Glutamatergic neuron (in vitro differentiated cells): ENCODE results near the gene EPB41L5. TPM values are rescaled to one million over a fixed set of nuclear protein-coding genes. Genes with fewer than 3 reads are reported as not detected.
"Not testable (repeated sequence)": the region's sequence is repeated elsewhere in the genome, so short reads cannot be mapped to it uniquely, and the experiment has no call there.

Experiments
- DNase-seq: peaks from one replicate; pipeline ENCODE4 v3.0.0; 2022
- H3K27ac Mint-ChIP-seq: one replicate; pipeline ENCODE4 v1.8.0; 2020; ENCODE audit warnings: mild to moderate bottlenecking, mixed read lengths, inconsistent platforms; ENCODE audit not compliant: unreplicated experiment
- H3K27me3 Mint-ChIP-seq: one replicate; pipeline ENCODE4 v1.8.0; 2020; ENCODE audit warnings: mild to moderate bottlenecking, moderate library complexity, mixed read lengths, inconsistent platforms; ENCODE audit not compliant: unreplicated experiment
- H3K36me3 Mint-ChIP-seq: one replicate; pipeline ENCODE4 v1.8.0; 2020; ENCODE audit warnings: mild to moderate bottlenecking, mixed read lengths, inconsistent platforms; ENCODE audit not compliant: unreplicated experiment
- H3K4me1 Mint-ChIP-seq: one replicate; pipeline ENCODE4 v1.8.0; 2020; ENCODE audit warnings: mild to moderate bottlenecking, low read depth, mixed read lengths, inconsistent platforms; ENCODE audit not compliant: unreplicated experiment
- H3K4me3 Mint-ChIP-seq: one replicate; pipeline ENCODE4 v1.8.0; 2020; ENCODE audit warnings: mild to moderate bottlenecking, mixed read lengths, inconsistent platforms; ENCODE audit not compliant: unreplicated experiment
- H3K9me3 Mint-ChIP-seq: one replicate; pipeline ENCODE4 v1.8.0; 2020; ENCODE audit warnings: mild to moderate bottlenecking, moderate library complexity, mixed read lengths, inconsistent platforms; ENCODE audit not compliant: unreplicated experiment
- total RNA-seq: library from RNA; stranded (reverse); fragmentation: NEBNext Ultra II Directional; extraction: Animal tissue kit (Norgen Biotek cat#: 25700); gene quantifications from one replicate; pipeline ENCODE4 v1.2.1, GENCODE V29; 2021; ENCODE audit not compliant: unreplicated experiment
- TF ChIP-seq, protein P1 (sequence below): fragments of 200-600 bp; sonication (generic); IDR thresholded peaks from one replicate; pipeline ENCODE4 v1.5.0; 2021; ENCODE audit not compliant: partially characterized antibody, unreplicated experiment

Gene EPB41L5
- total RNA-seq, 1 donor from 2014 or later, result 71.7 TPM

DNA sequence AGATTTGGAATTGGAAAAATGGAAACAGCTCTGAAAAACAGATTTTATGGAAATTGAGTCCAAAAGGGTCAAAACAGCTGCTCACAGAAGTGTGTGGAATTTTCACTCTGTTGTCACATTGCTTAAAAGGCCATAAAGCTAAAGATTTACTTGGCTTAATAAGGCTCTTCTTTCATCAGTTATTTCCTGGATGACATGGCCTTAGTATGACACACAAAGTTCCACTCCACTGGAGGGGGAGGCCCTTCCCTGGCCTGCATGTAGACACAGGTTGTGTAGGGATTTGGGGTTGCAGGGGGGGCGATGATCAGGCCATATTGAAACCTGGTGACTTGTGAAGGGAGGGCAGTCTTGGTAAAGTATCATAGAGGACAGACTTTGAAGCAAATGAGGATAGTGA, 176.3 kb downstream of the EPB41L5 start:
- TF ChIP-seq, protein P1, sequence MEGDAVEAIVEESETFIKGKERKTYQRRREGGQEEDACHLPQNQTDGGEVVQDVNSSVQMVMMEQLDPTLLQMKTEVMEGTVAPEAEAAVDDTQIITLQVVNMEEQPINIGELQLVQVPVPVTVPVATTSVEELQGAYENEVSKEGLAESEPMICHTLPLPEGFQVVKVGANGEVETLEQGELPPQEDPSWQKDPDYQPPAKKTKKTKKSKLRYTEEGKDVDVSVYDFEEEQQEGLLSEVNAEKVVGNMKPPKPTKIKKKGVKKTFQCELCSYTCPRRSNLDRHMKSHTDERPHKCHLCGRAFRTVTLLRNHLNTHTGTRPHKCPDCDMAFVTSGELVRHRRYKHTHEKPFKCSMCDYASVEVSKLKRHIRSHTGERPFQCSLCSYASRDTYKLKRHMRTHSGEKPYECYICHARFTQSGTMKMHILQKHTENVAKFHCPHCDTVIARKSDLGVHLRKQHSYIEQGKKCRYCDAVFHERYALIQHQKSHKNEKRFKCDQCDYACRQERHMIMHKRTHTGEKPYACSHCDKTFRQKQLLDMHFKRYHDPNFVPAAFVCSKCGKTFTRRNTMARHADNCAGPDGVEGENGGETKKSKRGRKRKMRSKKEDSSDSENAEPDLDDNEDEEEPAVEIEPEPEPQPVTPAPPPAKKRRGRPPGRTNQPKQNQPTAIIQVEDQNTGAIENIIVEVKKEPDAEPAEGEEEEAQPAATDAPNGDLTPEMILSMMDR, result no peak
- H3K9me3 Mint-ChIP-seq, result peaks cover 9% of the 10 kb centered on the region

DNA sequence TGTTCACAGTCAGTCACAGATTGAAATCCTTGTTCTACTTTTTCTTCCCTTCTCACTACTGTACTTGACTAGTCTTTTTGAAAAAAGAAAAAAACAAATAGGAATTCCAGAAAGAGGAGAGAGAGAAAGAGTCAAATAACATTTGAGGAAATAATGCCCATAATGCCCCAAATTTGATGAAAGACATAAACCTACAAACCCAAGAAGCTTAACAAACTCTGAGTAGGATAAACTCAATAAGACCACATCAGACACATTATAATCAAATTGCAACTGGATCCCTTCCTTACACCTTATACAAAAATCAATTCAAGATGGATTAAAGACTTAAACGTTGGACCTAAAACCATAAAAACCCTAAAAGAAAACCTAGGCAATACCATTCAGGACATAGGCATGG, 179.4 kb downstream of the EPB41L5 start:
- H3K4me1 Mint-ChIP-seq, result no peaks in the 10 kb centered on the region
- H3K9me3 Mint-ChIP-seq, result peaks cover 7% of the 10 kb centered on the region
- H3K36me3 Mint-ChIP-seq, result peaks cover 7% of the 10 kb centered on the region
- H3K4me3 Mint-ChIP-seq, result no peak overlapping the region
- TF ChIP-seq, protein P1, result no peak
- DNase-seq, result no peak
- H3K27me3 Mint-ChIP-seq, result no peaks in the 10 kb centered on the region
- H3K27ac Mint-ChIP-seq, result no peak overlapping the region

More for the DNA sequence above, 176.3 kb downstream of the EPB41L5 start:
- no peak for DNase-seq
- peaks cover 17% of the 10 kb centered on the region for H3K36me3 Mint-ChIP-seq
- H3K4me1 Mint-ChIP-seq, result no peaks in the 10 kb centered on the region
- no peak overlapping the region for H3K4me3 Mint-ChIP-seq
- no peak overlapping the region for H3K27ac Mint-ChIP-seq
- peaks cover 4% of the 10 kb centered on the region for H3K27me3 Mint-ChIP-seq

DNA sequence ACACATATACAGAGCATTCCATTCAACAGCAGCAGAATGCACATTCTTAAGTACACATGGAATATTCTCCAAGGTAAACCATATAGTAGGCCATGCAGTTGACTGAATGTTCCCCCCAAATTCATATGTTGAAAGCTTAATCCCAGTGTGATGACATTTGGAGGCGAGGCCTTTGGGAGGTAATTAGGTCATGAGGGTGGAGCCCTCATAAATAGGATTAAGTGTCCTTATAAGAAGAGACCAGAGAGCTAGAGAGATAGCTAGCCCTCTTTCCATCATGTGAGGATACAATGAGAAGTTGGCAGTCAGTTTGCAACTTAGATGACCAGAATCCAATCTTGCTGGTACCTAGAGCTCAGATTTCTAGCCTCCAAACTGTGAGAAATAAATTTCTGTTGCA, 182.7 kb downstream of the EPB41L5 start:
- H3K27ac Mint-ChIP-seq, result no peak overlapping the region
- H3K4me1 Mint-ChIP-seq, result no peaks in the 10 kb centered on the region
- no peaks in the 10 kb centered on the region for H3K27me3 Mint-ChIP-seq
- TF ChIP-seq, protein P1, result no peak
- no peak overlapping the region for H3K4me3 Mint-ChIP-seq
- DNase-seq, result no peak
- peaks cover 12% of the 10 kb centered on the region for H3K36me3 Mint-ChIP-seq
- H3K9me3 Mint-ChIP-seq, result peaks cover 12% of the 10 kb centered on the region

DNA sequence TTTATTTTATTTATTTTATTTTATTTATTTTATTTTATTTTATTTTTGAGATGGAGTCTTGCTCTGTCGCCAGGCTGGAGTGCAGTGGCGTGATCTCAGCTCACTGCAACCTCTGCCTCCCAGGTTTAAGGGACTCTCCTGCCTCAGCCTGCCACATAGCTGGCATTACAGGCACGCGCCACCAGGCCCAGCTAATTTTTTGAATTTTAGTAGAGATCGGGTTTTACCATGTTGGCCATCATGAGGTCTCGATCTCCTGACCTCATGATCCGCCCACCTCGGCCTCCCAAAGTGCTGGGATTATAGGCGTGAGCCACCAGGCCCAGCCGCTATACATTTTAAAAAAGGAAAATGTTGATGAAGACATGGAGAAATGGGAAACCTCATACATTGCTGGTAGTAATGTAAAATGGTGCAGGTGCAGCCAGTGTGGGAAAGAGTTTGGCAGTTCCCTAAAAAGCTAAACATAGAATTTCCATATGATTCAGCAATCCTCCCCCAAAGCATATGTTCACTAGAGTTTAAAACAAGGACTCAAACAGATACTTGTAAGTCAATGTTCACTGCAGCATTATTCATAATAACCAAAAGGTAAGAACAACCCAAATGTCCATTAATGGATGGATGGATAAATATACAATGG, 187.1 kb downstream of the EPB41L5 start:
- H3K27me3 Mint-ChIP-seq, H3K4me1 Mint-ChIP-seq: not testable (repeated sequence)

DNA sequence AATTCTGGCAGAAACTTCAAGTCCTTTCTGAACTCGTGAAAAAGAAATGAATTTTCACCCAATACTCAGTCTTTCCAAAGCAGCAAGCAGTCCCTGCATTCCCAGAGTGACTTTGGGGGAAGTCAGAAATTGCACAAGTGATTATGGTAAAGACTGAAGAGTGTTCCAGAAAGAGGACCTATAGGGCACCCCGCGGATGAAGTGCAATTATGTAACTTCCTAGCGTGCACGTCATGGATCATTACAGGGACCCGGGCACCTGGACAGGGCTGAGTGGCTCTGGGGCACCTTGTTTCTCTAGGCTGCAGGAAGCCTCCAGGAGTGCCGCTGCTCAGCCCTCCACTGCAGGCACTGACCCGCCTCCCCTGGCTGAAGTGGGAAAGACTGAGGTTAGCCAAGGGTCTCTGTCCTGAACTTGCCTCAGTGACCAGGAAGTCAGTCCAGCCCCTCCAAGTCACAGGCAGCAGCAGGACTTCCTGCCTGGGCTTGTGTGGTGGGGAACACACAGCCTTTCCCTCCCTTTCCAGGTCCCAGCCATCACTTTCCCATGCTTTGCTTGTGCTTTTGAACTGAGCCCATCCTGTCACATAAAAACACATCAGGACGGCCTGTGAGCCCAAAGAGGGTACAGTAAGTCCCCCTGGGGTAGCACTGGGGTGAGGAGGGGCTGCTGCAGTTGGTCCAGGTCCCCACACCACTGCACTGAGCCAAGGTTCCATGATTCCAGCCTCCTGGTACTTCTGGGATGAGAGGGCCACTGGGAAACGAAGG, 190.6 kb downstream of the EPB41L5 start:
- no peak for DNase-seq
- TF ChIP-seq, protein P1, result no peak
- H3K4me3 Mint-ChIP-seq, result no peak overlapping the region
- H3K27ac Mint-ChIP-seq, result no peak overlapping the region
- peaks cover 2% of the 10 kb centered on the region for H3K9me3 Mint-ChIP-seq
- H3K4me1 Mint-ChIP-seq, result no peaks in the 10 kb centered on the region
- peaks cover 5% of the 10 kb centered on the region for H3K36me3 Mint-ChIP-seq
- H3K27me3 Mint-ChIP-seq, result no peaks in the 10 kb centered on the region

More for the DNA sequence above, 187.1 kb downstream of the EPB41L5 start:
- DNase-seq, H3K36me3 Mint-ChIP-seq, H3K27ac Mint-ChIP-seq, H3K9me3 Mint-ChIP-seq, H3K4me3 Mint-ChIP-seq: not testable (repeated sequence)
